Endothelial cell of umbilical vein (primary cell): ENCODE measurements around the gene LRRTM4.

Experiments
- CTCF ChIP-seq, 2 donors: IDR thresholded peaks; 1 replicate in 1 of 2; 2 replicates in 1 of 2; pipeline ENCODE4 v1.5.1; 2011; ENCODE audit warnings: low read length in 2 of 2, mild to moderate bottlenecking in 2 of 2, moderate library complexity in 2 of 2, control low read depth in 1 of 2, inconsistent platforms in 1 of 2, low read depth in 1 of 2; ENCODE audit not compliant: insufficient read depth in 1 of 2; ENCODE audit errors: extremely low read depth in 1 of 2
- EZH2 ChIP-seq: IDR thresholded peaks from 2 replicates; pipeline ENCODE4 v1.6.1; 2012; ENCODE audit warnings: borderline replicate concordance, low read depth, mild to moderate bottlenecking, moderate library complexity, low read length, inconsistent platforms; ENCODE audit not compliant: severe bottlenecking
- JUN ChIP-seq: IDR thresholded peaks from 2 replicates; pipeline ENCODE4 v1.6.1; 2011; ENCODE audit warnings: borderline replicate concordance, low read depth; ENCODE audit not compliant: insufficient read length, insufficient read depth
- POLR2A ChIP-seq: IDR thresholded peaks from 2 replicates; pipeline ENCODE4 v1.6.1; 2012; ENCODE audit warnings: low read depth, mild to moderate bottlenecking, control low read depth, low read length
- POLR2AphosphoS5 ChIP-seq: IDR thresholded peaks from 2 replicates; pipeline ENCODE4 v1.6.1; 2012; ENCODE audit warnings: low read depth, mild to moderate bottlenecking, control low read depth, low read length, moderate library complexity; ENCODE audit not compliant: insufficient read depth
- TF ChIP-seq, protein P1 (sequence below): IDR thresholded peaks from 2 replicates; pipeline ENCODE4 v1.6.1; 2011; ENCODE audit not compliant: insufficient read depth, insufficient read length

DNA sequence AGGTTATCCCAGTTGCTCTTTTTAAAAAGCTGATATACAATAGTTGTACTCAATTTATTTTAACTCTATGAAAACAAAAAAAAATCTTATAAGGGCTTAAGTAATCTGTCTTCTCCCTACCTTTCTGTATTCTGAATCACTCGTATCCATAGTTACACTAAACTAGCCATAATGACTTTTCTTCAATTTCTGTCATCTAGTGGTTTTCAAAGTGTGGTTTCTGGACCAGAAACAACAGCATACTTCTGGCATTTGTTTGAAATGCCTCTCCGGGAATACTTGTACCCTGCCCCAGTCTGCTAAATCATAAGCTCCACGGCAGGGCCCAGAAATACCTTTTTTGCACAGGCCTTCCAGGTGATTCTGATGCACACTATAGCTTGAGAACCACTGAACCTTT, 253.6 kb downstream of the LRRTM4 start:
- TF ChIP-seq CTCF (IDR thresholded peaks at IDR 0.05; ENCODE audit: extremely low read depth in 1 of 2, insufficient read depth in 1 of 2, low read depth in 1 of 2, low read length in 2 of 2) (no peak), POLR2A (no peak), POLR2AphosphoS5 (no peak), JUN (no peak), EZH2 (no peak)
- TF ChIP-seq, protein P1, sequence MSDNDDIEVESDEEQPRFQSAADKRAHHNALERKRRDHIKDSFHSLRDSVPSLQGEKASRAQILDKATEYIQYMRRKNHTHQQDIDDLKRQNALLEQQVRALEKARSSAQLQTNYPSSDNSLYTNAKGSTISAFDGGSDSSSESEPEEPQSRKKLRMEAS = no peak
